ENCODE data around the gene ERVFRD-1.

ERVFRD-1 gene

DNA sequence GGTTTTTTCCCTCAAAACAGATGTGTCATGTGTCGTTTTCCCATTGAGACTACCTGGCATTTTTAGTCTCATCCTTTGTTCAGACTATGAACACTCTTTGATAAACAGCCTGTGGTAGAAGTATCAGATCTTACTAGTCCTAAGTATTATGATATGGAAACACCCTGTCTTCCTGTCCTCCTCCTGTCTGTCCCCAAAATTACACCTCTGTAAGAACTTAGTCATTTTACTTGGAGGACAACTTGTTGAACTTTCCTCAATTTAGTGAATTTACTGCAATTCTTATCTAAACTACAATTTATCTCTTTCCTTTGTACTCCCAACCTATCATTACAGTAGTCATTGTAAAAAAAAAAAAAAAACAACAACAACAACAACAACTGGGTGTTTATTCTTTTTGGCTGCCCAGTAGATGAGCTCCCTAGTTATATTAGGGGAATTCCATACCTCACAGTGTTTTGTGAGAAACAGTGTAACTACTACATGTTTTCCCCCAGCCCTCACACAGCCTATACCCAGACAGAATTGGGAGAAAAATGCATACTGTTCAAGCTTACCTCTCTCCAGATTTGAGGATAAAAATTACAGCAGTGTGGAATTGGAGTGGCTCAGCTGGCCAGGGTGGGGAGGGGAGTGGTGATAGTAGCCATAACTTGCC, 18.5 kb upstream of the ERVFRD-1 start:
- TF ChIP-seq, protein P1, sequence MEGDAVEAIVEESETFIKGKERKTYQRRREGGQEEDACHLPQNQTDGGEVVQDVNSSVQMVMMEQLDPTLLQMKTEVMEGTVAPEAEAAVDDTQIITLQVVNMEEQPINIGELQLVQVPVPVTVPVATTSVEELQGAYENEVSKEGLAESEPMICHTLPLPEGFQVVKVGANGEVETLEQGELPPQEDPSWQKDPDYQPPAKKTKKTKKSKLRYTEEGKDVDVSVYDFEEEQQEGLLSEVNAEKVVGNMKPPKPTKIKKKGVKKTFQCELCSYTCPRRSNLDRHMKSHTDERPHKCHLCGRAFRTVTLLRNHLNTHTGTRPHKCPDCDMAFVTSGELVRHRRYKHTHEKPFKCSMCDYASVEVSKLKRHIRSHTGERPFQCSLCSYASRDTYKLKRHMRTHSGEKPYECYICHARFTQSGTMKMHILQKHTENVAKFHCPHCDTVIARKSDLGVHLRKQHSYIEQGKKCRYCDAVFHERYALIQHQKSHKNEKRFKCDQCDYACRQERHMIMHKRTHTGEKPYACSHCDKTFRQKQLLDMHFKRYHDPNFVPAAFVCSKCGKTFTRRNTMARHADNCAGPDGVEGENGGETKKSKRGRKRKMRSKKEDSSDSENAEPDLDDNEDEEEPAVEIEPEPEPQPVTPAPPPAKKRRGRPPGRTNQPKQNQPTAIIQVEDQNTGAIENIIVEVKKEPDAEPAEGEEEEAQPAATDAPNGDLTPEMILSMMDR (IDR thresholded peaks at IDR 0.05; ENCODE audit: control insufficient read depth, insufficient read depth, low read depth, low read length, missing control alignments): no peak
- no peak for DNase-seq (ENCODE audit: low read depth)
- H3K4me3 ChIP-seq (ENCODE audit: control insufficient read depth, low read depth, low read length): no peak overlapping the region

DNA sequence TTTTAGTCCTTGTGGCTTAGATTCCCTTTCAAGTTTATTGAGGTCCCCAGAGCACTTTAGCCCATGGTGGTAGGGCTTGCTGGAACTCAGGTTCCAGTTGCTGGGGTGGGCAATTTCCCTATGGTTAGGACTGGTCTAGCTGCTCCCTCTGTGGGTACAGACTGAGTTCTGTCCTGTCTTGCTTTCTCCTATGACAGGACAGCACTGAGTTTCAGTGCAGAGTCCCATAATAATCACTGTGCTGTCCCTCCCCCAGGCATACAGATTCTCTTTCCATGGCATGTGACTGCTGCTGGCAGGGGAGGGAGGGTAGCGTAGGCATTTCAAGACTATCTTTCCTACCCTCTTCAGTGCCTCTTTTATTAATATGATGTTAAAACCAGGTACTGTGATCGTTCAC, 17.1 kb upstream of the ERVFRD-1 start:
- no peak for DNase-seq (ENCODE audit: low read depth)
- no peak overlapping the region for H3K4me3 ChIP-seq (ENCODE audit: control insufficient read depth, low read depth, low read length)
- TF ChIP-seq, protein P1 (IDR thresholded peaks at IDR 0.05; ENCODE audit: control insufficient read depth, insufficient read depth, low read depth, low read length, missing control alignments): no peak

DNA sequence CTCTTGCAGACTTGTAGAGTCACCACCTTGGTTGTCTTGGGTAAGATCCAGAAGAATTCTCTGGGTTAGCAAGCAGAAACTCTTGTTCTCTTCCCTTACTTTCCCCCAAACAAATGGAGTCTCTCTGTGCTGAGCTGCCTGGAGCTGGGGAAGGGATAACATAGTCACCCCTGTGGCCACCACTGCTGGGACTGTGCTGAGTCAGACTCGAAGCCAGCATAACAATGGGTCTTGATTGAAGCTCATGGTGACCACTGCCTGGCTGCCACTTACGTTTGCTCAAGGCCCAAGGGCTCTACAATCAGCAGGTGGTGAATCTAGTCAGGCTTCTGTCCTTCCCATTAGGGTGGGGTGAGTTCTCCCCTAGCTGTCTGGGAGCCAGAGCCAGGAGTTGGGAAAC, 15.4 kb upstream of the ERVFRD-1 start:
- no peak overlapping the region for H3K4me3 ChIP-seq (ENCODE audit: control insufficient read depth, low read depth, low read length)
- TF ChIP-seq, protein P1 (IDR thresholded peaks at IDR 0.05; ENCODE audit: control insufficient read depth, insufficient read depth, low read depth, low read length, missing control alignments): no peak
- DNase-seq (ENCODE audit: low read depth): no peak

DNA sequence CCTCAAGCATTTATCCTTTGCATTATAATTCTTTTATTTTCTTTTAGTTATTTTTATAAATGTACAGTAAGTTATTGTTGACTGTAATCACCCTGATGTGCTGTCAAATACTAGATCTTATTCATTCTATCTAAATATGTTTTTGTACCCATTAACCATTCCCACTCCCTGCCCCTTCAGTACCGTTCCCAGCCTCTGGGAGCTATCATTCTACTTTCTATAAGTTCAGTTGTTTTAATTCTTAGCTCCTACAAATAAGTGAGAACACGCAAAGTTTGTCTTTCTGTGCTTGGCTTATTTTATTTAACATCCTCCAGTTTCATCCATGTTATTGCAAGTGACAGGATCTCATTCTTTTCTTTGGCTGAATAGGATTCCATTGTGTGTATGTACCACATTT, 12.5 kb upstream of the ERVFRD-1 start:
- H3K4me3 ChIP-seq (ENCODE audit: control insufficient read depth, low read depth, low read length): no peak overlapping the region
- no peak for DNase-seq (ENCODE audit: low read depth)
- TF ChIP-seq, protein P1 (IDR thresholded peaks at IDR 0.05; ENCODE audit: control insufficient read depth, insufficient read depth, low read depth, low read length, missing control alignments): no peak

DNA sequence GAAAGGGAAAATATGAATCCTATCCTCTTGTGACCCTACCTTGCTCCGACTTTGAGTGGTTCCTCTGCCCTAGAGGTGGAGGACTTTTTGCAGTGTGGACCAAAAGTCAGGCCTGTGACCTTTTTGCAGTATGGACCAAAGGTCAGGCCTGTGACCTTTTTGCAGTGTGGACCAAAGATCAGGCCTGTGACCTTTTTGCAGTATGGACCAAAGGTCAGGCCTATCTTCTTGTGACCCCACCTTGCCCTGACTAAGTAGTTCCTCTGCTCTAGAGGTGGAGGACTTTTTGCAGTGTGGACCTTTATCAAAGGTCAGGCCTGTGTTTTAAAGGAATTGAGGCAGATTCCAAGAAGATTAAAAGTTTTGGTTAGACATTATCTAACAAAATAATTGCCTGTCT, 10.9 kb upstream of the ERVFRD-1 start:
- no peak for DNase-seq (ENCODE audit: low read depth)
- TF ChIP-seq, protein P1 (IDR thresholded peaks at IDR 0.05; ENCODE audit: control insufficient read depth, insufficient read depth, low read depth, low read length, missing control alignments): no peak
- no peak overlapping the region for H3K4me3 ChIP-seq (ENCODE audit: control insufficient read depth, low read depth, low read length)

DNA sequence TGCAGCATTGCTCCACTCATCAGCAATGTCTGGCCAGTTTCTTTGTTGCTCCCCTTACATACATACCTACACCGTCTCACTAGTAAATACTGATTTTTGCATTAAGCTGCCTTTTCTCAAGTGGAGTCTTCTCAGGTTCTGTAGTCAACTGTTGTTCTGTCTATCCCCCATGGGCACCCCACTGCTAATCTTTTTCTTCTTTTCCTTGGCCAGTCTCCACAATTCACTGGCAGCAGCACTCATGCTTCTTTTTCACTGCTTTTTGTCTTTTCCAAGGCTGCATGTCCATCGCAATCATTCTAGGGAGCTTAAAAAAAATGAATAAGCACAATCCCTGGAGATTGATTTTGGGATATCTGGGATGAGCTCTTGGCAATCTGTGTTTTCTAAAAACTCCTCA, 10.3 kb upstream of the ERVFRD-1 start:
- TF ChIP-seq, protein P1 (IDR thresholded peaks at IDR 0.05; ENCODE audit: control insufficient read depth, insufficient read depth, low read depth, low read length, missing control alignments): no peak
- H3K4me3 ChIP-seq (ENCODE audit: control insufficient read depth, low read depth, low read length): no peak overlapping the region
- DNase-seq (ENCODE audit: low read depth): no peak

Data from AG09309 (cell line).